ENCODE measurements around the gene LEAP2. TPM values are rescaled to one million over a fixed set of nuclear protein-coding genes. Genes with fewer than 3 reads are reported as not detected.

The LEAP2 gene
- polyA plus RNA-seq, 1 of the 3 experiments (the other 2 are of a cell fraction), result 0.64 TPM

GRCh38 chr5:132826424-132827082 is 46.9 kb upstream of the LEAP2 start:
- no peak overlapping the region for H3K9ac ChIP-seq
- no peaks in the 10 kb centered on the region for H3K27me3 ChIP-seq (ENCODE audit: insufficient read depth)
- no peak overlapping the region for H3K4me3 ChIP-seq (ENCODE audit: low read depth in 2 of 2, low read length in 1 of 2)
- ChIA-PET POLR2A (no interaction called here), CTCF (interaction anchor here (1.3 to 2.2 kb wide), 2 partner anchors 58 to 72 kb away, joined by 3 to 7 read pairs; no protein-coding TSS in a partner anchor)
- no peak overlapping the region for H3K4me2 ChIP-seq
- H4K20me1 ChIP-seq (ENCODE audit: insufficient read depth), result no peaks in the 10 kb centered on the region
- H2AFZ ChIP-seq (ENCODE audit: low read depth), result no peak overlapping the region
- H3K27ac ChIP-seq (ENCODE audit: low read depth in 2 of 2, low read length in 1 of 2), result no peak overlapping the region
- H3K36me3 ChIP-seq (replicated peaks in 1 of 2; ENCODE audit: control insufficient read depth in 1 of 2, insufficient read depth in 2 of 2, low read length in 1 of 2), result no peaks in the 10 kb centered on the region
- no peaks in the 10 kb centered on the region for H3K9me2 ChIP-seq
- no peaks in the 10 kb centered on the region for H3K79me2 ChIP-seq (ENCODE audit: insufficient read depth)
- peaks cover 0 to 8% of the 10 kb centered on the region in 2 experiments; a peak in 1 of 4 replicates for H3K4me1 ChIP-seq (ENCODE audit: control insufficient read depth in 1 of 2, insufficient read depth in 2 of 2, low read depth in 1 of 2, low read length in 1 of 2)
- no peaks in the 10 kb centered on the region for H3K9me3 ChIP-seq
- H3F3A ChIP-seq (replicated peaks; ENCODE audit: insufficient read depth), result no peaks in the 10 kb centered on the region
- DNase-seq, result no peak
- TF ChIP-seq RCOR1 (IDR thresholded peaks at IDR 0.05; ENCODE audit: low read length), result no peak
- TF ChIP-seq USF2 (IDR thresholded peaks at IDR 0.05; ENCODE audit: borderline replicate concordance, low read depth, low read length), result no peak
- TF ChIP-seq SMC3 (IDR thresholded peaks at IDR 0.05; ENCODE audit: low read depth, low read length), result no peak
- TF ChIP-seq EP300 (IDR thresholded peaks at IDR 0.05; ENCODE audit: borderline replicate concordance in 1 of 2, low read depth in 1 of 2, low read length in 1 of 2), result no peak
- TF ChIP-seq REST (IDR thresholded peaks at IDR 0.05; ENCODE audit: low read depth, low read length), result no peak
- 77% methylated on average over 6 of the region's 6 CpGs for WGBS (ENCODE audit: low lambda C conversion rate)

GRCh38 chr5:132827943-132828673 is 45.4 kb upstream of the LEAP2 start:
- CTCF ChIA-PET, result interaction anchor here (0.6 to 8.7 kb wide), 10 partner anchors 9 to 301 kb away, joined by 3 to 105 read pairs (median 14); partner anchors contain the start of genes CCNI2, GDF9, SOWAHA and UQCRQ
- Histone ChIP-seq H3K9ac (no peak overlapping the region), H3F3A (replicated peaks; ENCODE audit: insufficient read depth) (no peaks in the 10 kb centered on the region), H4K20me1 (ENCODE audit: insufficient read depth) (no peaks in the 10 kb centered on the region), H3K79me2 (ENCODE audit: insufficient read depth) (no peaks in the 10 kb centered on the region), H3K9me2 (no peaks in the 10 kb centered on the region), H3K27ac (ENCODE audit: low read depth in 2 of 2, low read length in 1 of 2) (no peak overlapping the region), H3K4me2 (no peak overlapping the region), H2AFZ (ENCODE audit: low read depth) (no peak overlapping the region), H3K9me3 (no peaks in the 10 kb centered on the region), H3K36me3 (replicated peaks in 1 of 2; ENCODE audit: control insufficient read depth in 1 of 2, insufficient read depth in 2 of 2, low read length in 1 of 2) (no peaks in the 10 kb centered on the region), H3K4me1 (ENCODE audit: control insufficient read depth in 1 of 2, insufficient read depth in 2 of 2, low read depth in 1 of 2, low read length in 1 of 2) (peaks cover 0 to 5% of the 10 kb centered on the region in 2 experiments; a peak in 1 of 4 replicates), H3K27me3 (ENCODE audit: insufficient read depth) (no peaks in the 10 kb centered on the region), H3K4me3 (ENCODE audit: low read depth in 2 of 2, low read length in 1 of 2) (no peak overlapping the region)
- POLR2A ChIA-PET, result no interaction called here
- no peak for DNase-seq
- WGBS (ENCODE audit: low lambda C conversion rate), result 100% methylated on average over 3 of the region's 4 CpGs
- TF ChIP-seq TAF1 (IDR thresholded peaks at IDR 0.05; ENCODE audit: borderline replicate concordance, low read depth, low read length) (no peak), FOXM1 (IDR thresholded peaks at IDR 0.05; ENCODE audit: low read depth) (no peak), MXI1 (IDR thresholded peaks at IDR 0.05; ENCODE audit: low read depth, low read length) (no peak), PBX3 (IDR thresholded peaks at IDR 0.05) (no peak), GATA2 (CRISPR knock-in tag; IDR thresholded peaks at IDR 0.05) (no peak), JUND (IDR thresholded peaks at IDR 0.05) (no peak), SIN3A (IDR thresholded peaks at IDR 0.05; ENCODE audit: borderline replicate concordance, low read depth, low read length) (no peak), USF2 (IDR thresholded peaks at IDR 0.05; ENCODE audit: borderline replicate concordance, low read depth, low read length) (no peak), USF1 (IDR thresholded peaks at IDR 0.05; ENCODE audit: borderline replicate concordance, low read depth) (no peak), TEAD4 (IDR thresholded peaks at IDR 0.05; ENCODE audit: borderline replicate concordance, insufficient read depth) (no peak), CTCF (IDR thresholded peaks at IDR 0.05) (no peak)
